Measurements from ENCODE around the gene RNF212.

GRCh38 chr4:1116838-1117237 is 3.5 kb upstream of the RNF212 start:
- no peak for TF ChIP-seq CTCF (IDR thresholded peaks at IDR 0.05; ENCODE audit: insufficient read depth, low read length)
- TF ChIP-seq POLR2AphosphoS5 (IDR thresholded peaks at IDR 0.05; ENCODE audit: low read depth): no peak
- TF ChIP-seq GABPA (IDR thresholded peaks at IDR 0.05; ENCODE audit: low read depth): no peak
- no peak for TF ChIP-seq REST (IDR thresholded peaks at IDR 0.05; ENCODE audit: insufficient replicate concordance, low read depth)
- TF ChIP-seq SPI1 (IDR thresholded peaks at IDR 0.05; ENCODE audit: borderline replicate concordance, low read depth): no peak

Measured in HL-60 (cell line).